Retinal pigment epithelial cell (primary cell): ENCODE data around the gene ABCC11.

Experiments
- DNase-seq: peaks from one replicate; pipeline ENCODE4 v3.0.0-alpha.2; 2010; ENCODE audit warnings: low read depth
- H3K4me3 ChIP-seq: 2 replicates; pipeline ENCODE4 v1.5.1; 2011; ENCODE audit warnings: mild to moderate bottlenecking, low read length, control low read depth, moderate library complexity
- CTCF ChIP-seq: conservative IDR thresholded peaks from 2 replicates; pipeline ENCODE4 v1.5.1; 2011; ENCODE audit warnings: low read depth, low read length, control low read depth, inconsistent platforms

Gene ABCC11

GRCh38 chr16:48272837-48273421 lies 25.6 kb upstream of the ABCC11 start:
- no peak overlapping the region for H3K4me3 ChIP-seq
- TF ChIP-seq CTCF, result no peak
- DNase-seq, result peak; percentile 46

- TF ChIP-seq CTCF, result peak; percentile 49
- DNase-seq, result peak; percentile 36
Measured at GRCh38 chr16:48271728-48272127, 24.4 kb upstream of the ABCC11 start.

GRCh38 chr16:48269011-48269410 lies 21.7 kb upstream of the ABCC11 start:
- no peak overlapping the region for H3K4me3 ChIP-seq
- DNase-seq, result peak; percentile 34
- TF ChIP-seq CTCF, result no peak

More at GRCh38 chr16:48271728-48272127, 24.4 kb upstream of the ABCC11 start:
- H3K4me3 ChIP-seq, result no peak overlapping the region

- no peak for DNase-seq
Measured at GRCh38 chr16:48262631-48263030, 15.3 kb upstream of the ABCC11 start.

GRCh38 chr16:48261569-48261968 lies 14.2 kb upstream of the ABCC11 start:
- TF ChIP-seq CTCF, result no peak
- DNase-seq, result no peak
- no peak overlapping the region for H3K4me3 ChIP-seq

More at GRCh38 chr16:48262631-48263030, 15.3 kb upstream of the ABCC11 start:
- no peak for TF ChIP-seq CTCF
- H3K4me3 ChIP-seq, result no peak overlapping the region

- no peak overlapping the region for H3K4me3 ChIP-seq
- no peak for TF ChIP-seq CTCF
- no peak for DNase-seq
Measured at GRCh38 chr16:48256579-48257177, 9.3 kb upstream of the ABCC11 start.

- no peak for TF ChIP-seq CTCF
- DNase-seq, result no peak
- H3K4me3 ChIP-seq, result no peak overlapping the region
Measured at GRCh38 chr16:48252013-48252412, 4.7 kb upstream of the ABCC11 start.
